ENCODE measurements around the gene JUP.
"Not testable (repeated sequence)": the region's sequence is repeated elsewhere in the genome, so short reads cannot be mapped to it uniquely, and the experiment has no call there.

Gene JUP

GRCh38 chr17:41777574-41778188 lies 8.8 kb downstream of the JUP start:
- DNase-seq: no peak

- no peak for DNase-seq
These were observed 9.3 kb downstream of the JUP start for GRCh38 chr17:41777157-41777573.

- not testable (repeated sequence) for DNase-seq
These were observed 10.1 kb downstream of the JUP start for GRCh38 chr17:41776262-41776900.

- DNase-seq: no peak
These were observed 10.9 kb downstream of the JUP start for GRCh38 chr17:41775394-41776226.

- no peak for DNase-seq
These were observed 12.7 kb downstream of the JUP start for GRCh38 chr17:41773731-41774193.

- DNase-seq: no peak
These were observed 13.3 kb downstream of the JUP start for GRCh38 chr17:41773190-41773588.

- no peak for DNase-seq
These were observed 13.8 kb downstream of the JUP start for GRCh38 chr17:41772586-41773189.

- no peak for DNase-seq
These were observed 14.3 kb downstream of the JUP start for GRCh38 chr17:41772218-41772585.

- DNase-seq: no peak
These were observed 14.9 kb downstream of the JUP start for GRCh38 chr17:41771389-41772206.

- no peak for DNase-seq
These were observed 16.5 kb downstream of the JUP start for GRCh38 chr17:41769985-41770384.

GRCh38 chr17:41769346-41769862 lies 17.1 kb downstream of the JUP start:
- no peak for DNase-seq

GRCh38 chr17:41768682-41769288 lies 17.7 kb downstream of the JUP start:
- DNase-seq: no peak

GRCh38 chr17:41767324-41768042 lies 19.0 kb downstream of the JUP start:
- no peak for DNase-seq

GRCh38 chr17:41766135-41766534 lies 20.4 kb downstream of the JUP start:
- no peak for DNase-seq

GRCh38 chr17:41763327-41763726 lies 23.2 kb downstream of the JUP start:
- no peak for DNase-seq

- no peak for DNase-seq
These were observed 23.7 kb downstream of the JUP start for GRCh38 chr17:41762841-41763240.

- DNase-seq: no peak
These were observed 24.1 kb downstream of the JUP start for GRCh38 chr17:41762391-41762790.

- DNase-seq: no peak
These were observed 25.6 kb downstream of the JUP start for GRCh38 chr17:41760878-41761277.

GRCh38 chr17:41758601-41759000 lies 27.9 kb downstream of the JUP start:
- no peak for DNase-seq

GRCh38 chr17:41754066-41754465 lies 32.4 kb downstream of the JUP start:
- DNase-seq: no peak

- no peak for DNase-seq
These were observed 35.2 kb downstream of the JUP start for GRCh38 chr17:41751288-41751687.
